ENCODE measurements around the gene PSMB7. TPM values are rescaled to one million over a fixed set of nuclear protein-coding genes. Genes with fewer than 3 reads are reported as not detected.

The PSMB7 gene
- total RNA-seq, 1 experiment from 2014 or later = 264 TPM

DNA sequence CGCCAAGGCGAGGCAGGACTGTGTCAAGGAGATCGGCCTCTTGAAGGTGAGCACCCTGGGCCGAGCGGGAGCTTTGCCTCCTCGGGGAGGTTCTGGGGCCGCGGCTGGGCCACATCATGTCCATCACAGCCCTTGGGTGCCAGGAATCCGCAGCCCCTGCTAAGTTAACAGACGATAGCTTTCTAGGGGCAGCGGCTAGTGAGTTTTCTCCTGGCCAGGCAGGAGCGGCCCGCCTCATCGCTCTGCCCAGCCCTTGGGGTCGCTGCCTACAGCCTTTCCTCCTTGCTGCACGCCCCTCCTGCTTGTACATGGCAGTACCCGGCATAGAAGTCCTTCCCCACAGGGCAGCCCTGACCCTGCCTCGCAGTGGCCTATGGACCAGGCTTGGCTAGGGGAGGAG, 101.3 kb downstream of the PSMB7 start:
- H3K4me3 Mint-ChIP-seq (ENCODE audit: unreplicated experiment) = no peak overlapping the region
- DNase-seq (ENCODE audit: unreplicated experiment) = no peak
- CTCF ChIA-PET = interaction anchor here (0.6 kb wide), 1 partner anchor 8 kb away, joined by 3 read pairs; no protein-coding TSS in a partner anchor
- intact Hi-C loops (cut with micrococcal nuclease) = no loop called here
- H3K27me3 Mint-ChIP-seq (ENCODE audit: insufficient read depth, unreplicated experiment) = no peaks in the 10 kb centered on the region
- H3K9me3 Mint-ChIP-seq (ENCODE audit: unreplicated experiment) = no peaks in the 10 kb centered on the region
- TF ChIP-seq, protein P1, sequence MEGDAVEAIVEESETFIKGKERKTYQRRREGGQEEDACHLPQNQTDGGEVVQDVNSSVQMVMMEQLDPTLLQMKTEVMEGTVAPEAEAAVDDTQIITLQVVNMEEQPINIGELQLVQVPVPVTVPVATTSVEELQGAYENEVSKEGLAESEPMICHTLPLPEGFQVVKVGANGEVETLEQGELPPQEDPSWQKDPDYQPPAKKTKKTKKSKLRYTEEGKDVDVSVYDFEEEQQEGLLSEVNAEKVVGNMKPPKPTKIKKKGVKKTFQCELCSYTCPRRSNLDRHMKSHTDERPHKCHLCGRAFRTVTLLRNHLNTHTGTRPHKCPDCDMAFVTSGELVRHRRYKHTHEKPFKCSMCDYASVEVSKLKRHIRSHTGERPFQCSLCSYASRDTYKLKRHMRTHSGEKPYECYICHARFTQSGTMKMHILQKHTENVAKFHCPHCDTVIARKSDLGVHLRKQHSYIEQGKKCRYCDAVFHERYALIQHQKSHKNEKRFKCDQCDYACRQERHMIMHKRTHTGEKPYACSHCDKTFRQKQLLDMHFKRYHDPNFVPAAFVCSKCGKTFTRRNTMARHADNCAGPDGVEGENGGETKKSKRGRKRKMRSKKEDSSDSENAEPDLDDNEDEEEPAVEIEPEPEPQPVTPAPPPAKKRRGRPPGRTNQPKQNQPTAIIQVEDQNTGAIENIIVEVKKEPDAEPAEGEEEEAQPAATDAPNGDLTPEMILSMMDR (IDR thresholded peaks at IDR 0.05; ENCODE audit: unreplicated experiment) = no peak
- no peak overlapping the region for H3K27ac Mint-ChIP-seq (ENCODE audit: low read depth, unreplicated experiment)
- POLR2A ChIA-PET = no interaction called here
- peaks cover 27% of the 10 kb centered on the region for H3K36me3 Mint-ChIP-seq (ENCODE audit: insufficient read depth, unreplicated experiment)
- H3K4me1 Mint-ChIP-seq (ENCODE audit: insufficient read depth, unreplicated experiment) = peaks cover 6% of the 10 kb centered on the region
- no TSS peak for BruUV-seq (replicated peaks)

DNA sequence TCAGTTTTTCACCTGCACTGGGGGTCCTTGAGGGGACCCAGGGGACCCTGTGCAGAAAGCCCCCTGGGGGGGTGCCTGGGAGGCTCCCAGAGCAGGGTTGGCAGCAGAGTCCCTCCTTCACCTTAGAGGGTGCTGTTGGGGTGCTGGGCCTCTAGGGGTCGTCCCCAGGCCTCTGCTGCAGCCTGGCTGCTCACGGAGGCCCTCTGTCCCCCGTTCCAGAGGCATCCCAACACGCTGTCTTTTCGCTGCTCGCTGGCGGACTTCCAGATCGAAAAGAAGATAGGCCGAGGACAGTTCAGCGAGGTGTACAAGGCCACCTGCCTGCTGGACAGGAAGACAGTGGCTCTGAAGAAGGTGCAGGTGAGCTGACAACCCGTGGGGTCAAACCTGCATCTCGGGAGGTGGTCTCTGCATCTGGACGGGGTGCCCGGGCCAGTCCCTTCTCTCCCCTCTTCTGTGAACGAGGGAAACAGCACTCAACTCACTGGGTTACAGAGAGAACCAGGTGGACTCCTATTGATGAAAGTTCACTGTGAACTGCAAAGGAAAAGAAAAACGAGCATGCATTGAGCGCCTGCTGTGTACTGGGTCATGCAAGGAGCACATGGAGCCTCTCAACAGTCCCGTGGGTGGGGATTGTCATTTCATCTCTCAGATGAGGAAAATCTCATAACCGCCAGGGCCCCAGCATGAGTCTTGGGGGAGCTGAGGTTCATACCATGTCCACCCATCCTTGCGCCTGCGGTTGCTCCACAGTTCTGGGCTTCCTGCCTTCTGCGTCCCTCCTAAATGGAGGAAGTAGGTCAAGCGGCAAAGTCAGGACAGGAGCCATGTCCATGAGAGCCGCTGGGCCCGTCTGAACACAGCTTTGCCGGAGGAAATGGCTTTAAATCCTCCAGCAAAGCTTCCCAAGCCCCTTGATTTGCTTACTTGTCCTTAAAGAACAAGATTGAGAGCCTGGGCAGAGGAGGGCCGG, 102.7 kb downstream of the PSMB7 start:
- H3K9me3 Mint-ChIP-seq (ENCODE audit: unreplicated experiment) = no peaks in the 10 kb centered on the region
- H3K27me3 Mint-ChIP-seq (ENCODE audit: insufficient read depth, unreplicated experiment) = no peaks in the 10 kb centered on the region
- peaks cover 6% of the 10 kb centered on the region for H3K4me1 Mint-ChIP-seq (ENCODE audit: insufficient read depth, unreplicated experiment)
- POLR2A ChIA-PET = no interaction called here
- no peak for DNase-seq (ENCODE audit: unreplicated experiment)
- intact Hi-C loops (cut with micrococcal nuclease) = no loop called here
- no peak overlapping the region for H3K27ac Mint-ChIP-seq (ENCODE audit: low read depth, unreplicated experiment)
- TF ChIP-seq, protein P1 (IDR thresholded peaks at IDR 0.05; ENCODE audit: unreplicated experiment) = no peak
- CTCF ChIA-PET = interaction anchor here (1.8 kb wide), 1 partner anchor 8 kb away, joined by 11 read pairs; no protein-coding TSS in a partner anchor
- H3K36me3 Mint-ChIP-seq (ENCODE audit: insufficient read depth, unreplicated experiment) = peaks cover 29% of the 10 kb centered on the region
- no TSS peak for BruUV-seq (replicated peaks)
- H3K4me3 Mint-ChIP-seq (ENCODE audit: unreplicated experiment) = no peak overlapping the region

DNA sequence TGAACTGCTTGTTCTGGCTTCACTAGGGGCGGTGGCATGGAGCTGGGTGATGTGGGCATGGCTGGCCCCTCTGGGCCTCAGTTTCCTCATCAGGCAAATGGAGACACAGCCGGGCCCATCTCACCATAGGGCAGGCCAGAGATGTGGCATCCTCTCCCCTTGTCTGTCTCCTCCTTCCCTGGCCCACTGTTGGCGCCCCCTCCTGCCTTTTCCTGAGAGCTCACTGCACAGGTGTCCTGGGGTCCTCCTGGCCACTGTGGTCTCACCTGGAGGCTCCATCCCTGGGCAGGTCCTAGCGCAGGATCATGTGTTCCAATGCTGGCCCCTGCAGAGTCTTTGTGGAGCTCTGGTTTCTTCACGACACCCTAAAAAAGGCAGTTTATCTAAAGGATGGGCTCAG, 104.0 kb downstream of the PSMB7 start:
- no peaks in the 10 kb centered on the region for H3K9me3 Mint-ChIP-seq (ENCODE audit: unreplicated experiment)
- H3K27me3 Mint-ChIP-seq (ENCODE audit: insufficient read depth, unreplicated experiment) = no peaks in the 10 kb centered on the region
- CTCF ChIA-PET = interaction anchor here (1.8 kb wide), 1 partner anchor 9 kb away, joined by 11 read pairs; no protein-coding TSS in a partner anchor
- no peak overlapping the region for H3K27ac Mint-ChIP-seq (ENCODE audit: low read depth, unreplicated experiment)
- no peak for DNase-seq (ENCODE audit: unreplicated experiment)
- BruUV-seq (replicated peaks) = no TSS peak
- H3K4me3 Mint-ChIP-seq (ENCODE audit: unreplicated experiment) = no peak overlapping the region
- intact Hi-C loops (cut with micrococcal nuclease) = no loop called here
- H3K4me1 Mint-ChIP-seq (ENCODE audit: insufficient read depth, unreplicated experiment) = peaks cover 13% of the 10 kb centered on the region
- POLR2A ChIA-PET = no interaction called here
- H3K36me3 Mint-ChIP-seq (ENCODE audit: insufficient read depth, unreplicated experiment) = peaks cover 25% of the 10 kb centered on the region
- TF ChIP-seq, protein P1 (IDR thresholded peaks at IDR 0.05; ENCODE audit: unreplicated experiment) = no peak

DNA sequence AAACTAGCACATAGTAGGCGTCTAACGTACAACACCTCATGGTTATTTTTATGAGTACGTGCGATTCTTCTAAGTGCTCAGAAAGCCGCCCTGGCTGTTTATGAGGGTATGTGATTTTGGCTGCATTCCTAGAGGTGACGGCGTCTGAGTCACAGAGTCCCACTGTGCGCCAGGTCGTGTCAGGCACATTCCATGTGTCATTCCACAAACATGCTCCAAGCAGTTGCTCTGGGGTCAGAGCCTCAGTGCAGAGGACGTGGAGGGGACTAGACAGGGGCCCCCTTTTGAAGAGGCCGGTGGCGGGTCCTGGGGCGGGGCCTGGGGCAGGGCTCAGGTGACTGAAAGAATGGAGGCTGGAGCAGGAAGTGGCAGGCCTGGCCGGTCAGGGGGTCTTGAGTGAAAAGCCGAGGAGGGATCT, 105.6 kb downstream of the PSMB7 start:
- Mint-ChIP-seq H3K27me3 (ENCODE audit: insufficient read depth, unreplicated experiment) (no peaks in the 10 kb centered on the region), H3K4me1 (ENCODE audit: insufficient read depth, unreplicated experiment) (peaks cover 22% of the 10 kb centered on the region), H3K4me3 (ENCODE audit: unreplicated experiment) (no peak overlapping the region), H3K27ac (ENCODE audit: low read depth, unreplicated experiment) (peak overlapping the region; percentile 27), H3K36me3 (ENCODE audit: insufficient read depth, unreplicated experiment) (peaks cover 23% of the 10 kb centered on the region), H3K9me3 (ENCODE audit: unreplicated experiment) (no peaks in the 10 kb centered on the region)
- TF ChIP-seq, protein P1 (IDR thresholded peaks at IDR 0.05; ENCODE audit: unreplicated experiment) = no peak
- ChIA-PET CTCF (interaction anchor here (0.9 to 1.5 kb wide), 4 partner anchors 11 to 53 kb away, joined by 3 to 6 read pairs (median 4); no protein-coding TSS in a partner anchor), POLR2A (interaction anchor here (0.8 kb wide), 1 partner anchor 40 kb away, joined by 4 read pairs; no protein-coding TSS in a partner anchor)
- intact Hi-C loops (cut with micrococcal nuclease) = no loop called here
- DNase-seq (ENCODE audit: unreplicated experiment) = peak; percentile 91
- BruUV-seq (replicated peaks) = no TSS peak

Data from MCF 10A (cell line).